Measurements from ENCODE around the gene CLN5.

The CLN5 gene

GRCh38 chr13:77016888-77017623 lies 25.2 kb downstream of the CLN5 start:
- no peak for DNase-seq (ENCODE audit: low read depth)

- DNase-seq (ENCODE audit: low read depth): no peak
Observed at GRCh38 chr13:77019756-77020155, 27.9 kb downstream of the CLN5 start.

GRCh38 chr13:77022341-77022740 lies 30.5 kb downstream of the CLN5 start:
- no peak for DNase-seq (ENCODE audit: low read depth)

GRCh38 chr13:77026255-77026860 lies 34.5 kb downstream of the CLN5 start:
- DNase-seq (ENCODE audit: low read depth): peak; percentile 36

- DNase-seq (ENCODE audit: low read depth): peak; percentile 61
Observed at GRCh38 chr13:77026861-77027621, 35.2 kb downstream of the CLN5 start, which contains the start of gene FBXL3. Gene FBXL3 (minus strand): TSS chr13:77027159. CDS start chr13:77021860, 5,299 bp downstream.

- DNase-seq (ENCODE audit: low read depth): no peak
Observed at GRCh38 chr13:77028202-77028601, 36.3 kb downstream of the CLN5 start.

- no peak for DNase-seq (ENCODE audit: low read depth)
Observed at GRCh38 chr13:77029436-77029835, 37.6 kb downstream of the CLN5 start.

GRCh38 chr13:77031656-77032243 lies 39.9 kb downstream of the CLN5 start:
- DNase-seq (ENCODE audit: low read depth): no peak

- no peak for DNase-seq (ENCODE audit: low read depth)
Observed at GRCh38 chr13:77033717-77034302, 41.9 kb downstream of the CLN5 start.

GRCh38 chr13:77034881-77035280 lies 43.0 kb downstream of the CLN5 start:
- no peak for DNase-seq (ENCODE audit: low read depth)

- no peak for DNase-seq (ENCODE audit: low read depth)
Observed at GRCh38 chr13:77036279-77036678, 44.4 kb downstream of the CLN5 start.

- DNase-seq (ENCODE audit: low read depth): no peak
Observed at GRCh38 chr13:77038907-77039480, 47.1 kb downstream of the CLN5 start.

GRCh38 chr13:77040076-77040475 lies 48.2 kb downstream of the CLN5 start:
- no peak for DNase-seq (ENCODE audit: low read depth)

GRCh38 chr13:77040835-77041234 lies 49.0 kb downstream of the CLN5 start:
- no peak for DNase-seq (ENCODE audit: low read depth)

- DNase-seq (ENCODE audit: low read depth): no peak
Observed at GRCh38 chr13:77042566-77043177, 50.8 kb downstream of the CLN5 start.

- DNase-seq (ENCODE audit: low read depth): no peak
Observed at GRCh38 chr13:77047649-77048343, 55.9 kb downstream of the CLN5 start.

- no peak for DNase-seq (ENCODE audit: low read depth)
Observed at GRCh38 chr13:77048681-77049080, 56.8 kb downstream of the CLN5 start.

GRCh38 chr13:77053192-77053591 lies 61.3 kb downstream of the CLN5 start:
- DNase-seq (ENCODE audit: low read depth): no peak
